Activated CD8-positive, alpha-beta T cell treated with anti-CD3 and anti-CD28 coated beads, Interleukin-2, amount 10 ng/mL, durations not matched to agents 7 days and 5 days (primary cell): Measurements from ENCODE around the gene SCAMP1. TPM values are rescaled to one million over a fixed set of nuclear protein-coding genes. Genes with fewer than 3 reads are reported as not detected.

ENCODE experiments used
- ATAC-seq: fragments of 150-1000 bp; cut with Tn5 transposase; one replicate; pipeline ENCODE4 v1.10.0; 2021; ENCODE audit warnings: moderate library complexity
- CTCF ChIA-PET: fragments of 350-600 bp; sonication (Branson Sonifier 250); formaldehyde crosslinking; loops from one replicate; lab custom pipeline; 2021; ENCODE audit warnings: antibody characterized with exemption; lab: Charles Lee
- POLR2A ChIA-PET: fragments of 350-600 bp; sonication (Branson Sonifier 250); formaldehyde crosslinking; loops from one replicate; lab custom pipeline; 2021; ENCODE audit warnings: antibody characterized with exemption; lab: Charles Lee
- DNase-seq: peaks from one replicate; pipeline ENCODE4 v3.0.0-alpha.2; 2020
- H3K27ac Mint-ChIP-seq: one replicate; pipeline ENCODE4 v1.8.0; 2021; ENCODE audit warnings: mild to moderate bottlenecking, mixed read lengths
- H3K27me3 Mint-ChIP-seq: one replicate; pipeline ENCODE4 v1.8.0; 2021; ENCODE audit warnings: low read depth, mixed read lengths
- H3K36me3 Mint-ChIP-seq: one replicate; pipeline ENCODE4 v1.8.0; 2021; ENCODE audit warnings: low read depth, mixed read lengths
- H3K4me1 Mint-ChIP-seq: one replicate; pipeline ENCODE4 v1.8.0; 2021; ENCODE audit warnings: low read depth, mixed read lengths
- H3K4me3 Mint-ChIP-seq: one replicate; pipeline ENCODE4 v1.8.0; 2021; ENCODE audit warnings: mild to moderate bottlenecking, mixed read lengths
- H3K9me3 Mint-ChIP-seq: one replicate; pipeline ENCODE4 v1.8.0; 2022; ENCODE audit warnings: mixed read lengths; ENCODE audit not compliant: insufficient read depth
- total RNA-seq, 2 experiments: library from RNA; stranded (reverse); gene quantifications; one replicate each; pipeline ENCODE4 v1.2.3, GENCODE V29; 2021

The SCAMP1 gene
- total RNA-seq = 10 to 100 TPM; 13.5 to 13.9 TPM

- no peaks in the 10 kb centered on the region for H3K9me3 Mint-ChIP-seq
- ChIA-PET CTCF (interaction anchor here (1.0 to 3.4 kb wide), 6 partner anchors 9 to 132 kb away, joined by 3 to 37 read pairs (median 3); partner anchors contain the start of gene AP3B1), POLR2A (interaction anchor here (0.7 to 4.7 kb wide), 4 partner anchors 66 to 624 kb away, joined by 3 to 93 read pairs (median 3); partner anchors contain the start of gene AP3B1)
- H3K36me3 Mint-ChIP-seq = peaks cover 23% of the 10 kb centered on the region
- ATAC-seq (peak; percentile 94), DNase-seq (peak; percentile 91)
- peaks cover 28% of the 10 kb centered on the region for H3K4me1 Mint-ChIP-seq
- H3K27me3 Mint-ChIP-seq = no peaks in the 10 kb centered on the region
- H3K27ac Mint-ChIP-seq = peak within 1 kb of the TSS; percentile 98
- H3K4me3 Mint-ChIP-seq = peak within 1 kb of the TSS; percentile 97
Observed at GRCh38 chr5:78359831-78360673, at the start of gene SCAMP1. TSS of gene SCAMP1 (plus strand) at chr5:78360617. CDS start at chr5:78360672, 55 bp downstream.

- ATAC-seq = no peak
- DNase-seq = no peak
- Mint-ChIP-seq H3K4me1 (no peaks in the 10 kb centered on the region), H3K36me3 (no peaks in the 10 kb centered on the region), H3K27ac (no peak overlapping the region), H3K9me3 (no peaks in the 10 kb centered on the region), H3K4me3 (no peak overlapping the region), H3K27me3 (peaks cover 16% of the 10 kb centered on the region)
- ChIA-PET POLR2A (no interaction called here), CTCF (no interaction called here)
Observed at GRCh38 chr5:78317515-78317914, 42.9 kb upstream of the SCAMP1 start.

GRCh38 chr5:78318337-78318736 is 42.1 kb upstream of the SCAMP1 start:
- Mint-ChIP-seq H3K9me3 (no peaks in the 10 kb centered on the region), H3K27me3 (peaks cover 12% of the 10 kb centered on the region), H3K4me1 (no peaks in the 10 kb centered on the region), H3K4me3 (no peak overlapping the region), H3K36me3 (no peaks in the 10 kb centered on the region), H3K27ac (no peak overlapping the region)
- ChIA-PET POLR2A (no interaction called here), CTCF (no interaction called here)
- DNase-seq = no peak
- ATAC-seq = no peak

GRCh38 chr5:78320401-78320800 is 40.0 kb upstream of the SCAMP1 start:
- no peaks in the 10 kb centered on the region for H3K9me3 Mint-ChIP-seq
- DNase-seq (no peak), ATAC-seq (no peak)
- POLR2A ChIA-PET = no interaction called here
- H3K4me1 Mint-ChIP-seq = no peaks in the 10 kb centered on the region
- H3K36me3 Mint-ChIP-seq = no peaks in the 10 kb centered on the region
- CTCF ChIA-PET = interaction anchor here (0.9 to 1.7 kb wide), 4 partner anchors 9 to 213 kb away, joined by 3 to 5 read pairs (median 4); partner anchors contain the start of gene AP3B1
- no peak overlapping the region for H3K27ac Mint-ChIP-seq
- H3K4me3 Mint-ChIP-seq = no peak overlapping the region
- peaks cover 14% of the 10 kb centered on the region for H3K27me3 Mint-ChIP-seq

- Mint-ChIP-seq H3K27me3 (peaks cover 20% of the 10 kb centered on the region), H3K27ac (no peak overlapping the region), H3K4me3 (no peak overlapping the region), H3K9me3 (no peaks in the 10 kb centered on the region), H3K4me1 (no peaks in the 10 kb centered on the region), H3K36me3 (no peaks in the 10 kb centered on the region)
- ChIA-PET CTCF (no interaction called here), POLR2A (no interaction called here)
- DNase-seq (no peak), ATAC-seq (no peak)
Observed at GRCh38 chr5:78323241-78323640, 37.2 kb upstream of the SCAMP1 start.

GRCh38 chr5:78326930-78327329 is 33.5 kb upstream of the SCAMP1 start:
- H3K27ac Mint-ChIP-seq = no peak overlapping the region
- ChIA-PET CTCF (no interaction called here), POLR2A (no interaction called here)
- peaks cover 23% of the 10 kb centered on the region for H3K27me3 Mint-ChIP-seq
- H3K4me1 Mint-ChIP-seq = no peaks in the 10 kb centered on the region
- DNase-seq (no peak), ATAC-seq (no peak)
- no peaks in the 10 kb centered on the region for H3K36me3 Mint-ChIP-seq
- H3K9me3 Mint-ChIP-seq = no peaks in the 10 kb centered on the region
- no peak overlapping the region for H3K4me3 Mint-ChIP-seq

- CTCF ChIA-PET = no interaction called here
- Mint-ChIP-seq H3K9me3 (no peaks in the 10 kb centered on the region), H3K4me3 (no peak overlapping the region), H3K36me3 (no peaks in the 10 kb centered on the region), H3K4me1 (no peaks in the 10 kb centered on the region), H3K27ac (no peak overlapping the region), H3K27me3 (peaks cover 23% of the 10 kb centered on the region)
- POLR2A ChIA-PET = no interaction called here
- DNase-seq = no peak
- ATAC-seq = no peak
Observed at GRCh38 chr5:78327761-78328510, 32.5 kb upstream of the SCAMP1 start.

- ChIA-PET CTCF (no interaction called here), POLR2A (no interaction called here)
- peaks cover 23% of the 10 kb centered on the region for H3K27me3 Mint-ChIP-seq
- H3K4me3 Mint-ChIP-seq = no peak overlapping the region
- no peak overlapping the region for H3K27ac Mint-ChIP-seq
- ATAC-seq (no peak), DNase-seq (no peak)
- H3K36me3 Mint-ChIP-seq = no peaks in the 10 kb centered on the region
- no peaks in the 10 kb centered on the region for H3K9me3 Mint-ChIP-seq
- no peaks in the 10 kb centered on the region for H3K4me1 Mint-ChIP-seq
Observed at GRCh38 chr5:78328585-78329173, 31.7 kb upstream of the SCAMP1 start.

GRCh38 chr5:78331523-78332080 is 28.8 kb upstream of the SCAMP1 start:
- Mint-ChIP-seq H3K9me3 (peaks cover 2% of the 10 kb centered on the region), H3K4me1 (no peaks in the 10 kb centered on the region), H3K27me3 (peaks cover 19% of the 10 kb centered on the region), H3K4me3 (no peak overlapping the region), H3K27ac (no peak overlapping the region), H3K36me3 (no peaks in the 10 kb centered on the region)
- ChIA-PET CTCF (no interaction called here), POLR2A (no interaction called here)
- DNase-seq (no peak), ATAC-seq (no peak)

- CTCF ChIA-PET = no interaction called here
- peaks cover 11% of the 10 kb centered on the region for H3K9me3 Mint-ChIP-seq
- no peak overlapping the region for H3K4me3 Mint-ChIP-seq
- ATAC-seq (no peak), DNase-seq (no peak)
- peaks cover 14% of the 10 kb centered on the region for H3K27me3 Mint-ChIP-seq
- H3K36me3 Mint-ChIP-seq = no peaks in the 10 kb centered on the region
- H3K4me1 Mint-ChIP-seq = no peaks in the 10 kb centered on the region
- POLR2A ChIA-PET = no interaction called here
- H3K27ac Mint-ChIP-seq = no peak overlapping the region
Observed at GRCh38 chr5:78334811-78335210, 25.6 kb upstream of the SCAMP1 start.

GRCh38 chr5:78335976-78336375 is 24.4 kb upstream of the SCAMP1 start:
- DNase-seq = no peak
- Mint-ChIP-seq H3K27me3 (peaks cover 14% of the 10 kb centered on the region), H3K9me3 (peaks cover 11% of the 10 kb centered on the region), H3K27ac (no peak overlapping the region), H3K4me1 (no peaks in the 10 kb centered on the region), H3K36me3 (no peaks in the 10 kb centered on the region), H3K4me3 (no peak overlapping the region)
- no peak for ATAC-seq
- ChIA-PET POLR2A (no interaction called here), CTCF (no interaction called here)
